Liver (tissue), 9 donors: ENCODE measurements around the gene RANBP1. TPM values are rescaled to one million over a fixed set of nuclear protein-coding genes. Genes with fewer than 3 reads are reported as not detected.

ENCODE experiments used
- DNase-seq: peaks from one replicate; pipeline ENCODE4 v3.0.0-alpha.2; 2017; ENCODE audit warnings: low spot score
- H3K27ac ChIP-seq, 2 donors: one replicate each; pipeline ENCODE4 v1.7.0; 2013; ENCODE audit warnings: inconsistent platforms in 2 of 2, low read length in 2 of 2, control low read depth in 1 of 2, low read depth in 1 of 2, mild to moderate bottlenecking in 1 of 2
- H3K27me3 ChIP-seq, 4 donors: one replicate each; pipeline versions ENCODE4 v1.6.1 to v1.7.0; 2013; ENCODE audit warnings: low read length in 3 of 4, inconsistent platforms in 1 of 4, mild to moderate bottlenecking in 1 of 4, moderate library complexity in 1 of 4; ENCODE audit not compliant: control insufficient read depth in 4 of 4, insufficient read depth in 4 of 4
- H3K36me3 ChIP-seq, 4 donors: one replicate each; pipeline versions ENCODE4 v1.6.1 to v1.7.0; 2013; ENCODE audit warnings: low read length in 3 of 4, mild to moderate bottlenecking in 3 of 4, low read depth in 1 of 4, moderate library complexity in 1 of 4; ENCODE audit not compliant: control insufficient read depth in 4 of 4, insufficient read depth in 3 of 4
- H3K4me1 ChIP-seq, 4 donors: one replicate each; pipeline versions ENCODE4 v1.6.1 to v1.7.0; 2013; ENCODE audit warnings: low read length in 3 of 4, mild to moderate bottlenecking in 3 of 4, moderate library complexity in 1 of 4; ENCODE audit not compliant: control insufficient read depth in 4 of 4, insufficient read depth in 4 of 4
- H3K4me3 ChIP-seq, 3 donors: one replicate each; pipeline versions ENCODE4 v1.6.1 to v1.7.0; 2013; ENCODE audit warnings: low read length in 3 of 3, control low read depth in 1 of 3, low read depth in 1 of 3, mild to moderate bottlenecking in 1 of 3
- H3K9ac ChIP-seq, 2 donors: one replicate each; pipeline ENCODE4 v1.7.0; 2013; ENCODE audit warnings: low read length in 2 of 2, mild to moderate bottlenecking in 2 of 2, moderate library complexity in 2 of 2, control low read depth in 1 of 2, low read depth in 1 of 2
- H3K9me3 ChIP-seq, 4 donors: one replicate each; pipeline versions ENCODE4 v1.6.1 to v1.7.0; 2013; ENCODE audit warnings: low read length in 3 of 4; ENCODE audit not compliant: control insufficient read depth in 4 of 4
- EGR1 ChIP-seq, 2 donors: IDR thresholded peaks; 2 replicates each; pipeline ENCODE4 v1.6.1; 2016 to 2018; ENCODE audit warnings: antibody characterized with exemption in 2 of 2, low read depth in 2 of 2
- GABPA ChIP-seq, 2 donors: IDR thresholded peaks in 1 of 2; conservative IDR thresholded peaks in 1 of 2; 2 replicates each; pipeline ENCODE4 v1.6.1; 2016; ENCODE audit warnings: antibody characterized with exemption in 2 of 2, mild to moderate bottlenecking in 1 of 2, moderate library complexity in 1 of 2
- HNF4A ChIP-seq, 2 donors: conservative IDR thresholded peaks; 2 replicates each; pipeline ENCODE4 v1.6.1; 2016; ENCODE audit warnings: antibody characterized with exemption in 2 of 2, mild to moderate bottlenecking in 2 of 2
- REST ChIP-seq: IDR thresholded peaks from 2 replicates; pipeline ENCODE4 v1.6.1; 2016; ENCODE audit warnings: antibody characterized with exemption, mild to moderate bottlenecking
- RXRA ChIP-seq, 2 donors: IDR thresholded peaks; 2 replicates each; pipeline ENCODE4 v1.6.1; 2017 to 2018; ENCODE audit warnings: antibody characterized with exemption in 2 of 2, mild to moderate bottlenecking in 1 of 2
- TAF1 ChIP-seq: conservative IDR thresholded peaks from 2 replicates; pipeline ENCODE4 v1.6.1; 2016; ENCODE audit warnings: antibody characterized with exemption, mild to moderate bottlenecking
- YY1 ChIP-seq: IDR thresholded peaks from 2 replicates; pipeline ENCODE4 v1.6.1; 2016; ENCODE audit warnings: antibody characterized with exemption, mild to moderate bottlenecking
- ZBTB33 ChIP-seq: IDR thresholded peaks from 2 replicates; pipeline ENCODE4 v1.6.1; 2016; ENCODE audit warnings: antibody characterized with exemption
- WGBS: extraction: QIAGEN DNeasy Blood & Tissue Kit; methylation state at CpG from one replicate; pipeline ENCODE4 v1.1.7; 2013; 5-methylcytosine and 5-hydroxymethylcytosine counted together
- polyA plus RNA-seq, 2 donors: library from polyadenylated mRNA; stranded (reverse) in 1 of 2; unstranded in 1 of 2; fragments of 200-250 nt in 1 of 2; fragments of >200 nt in 1 of 2; fragmentation: Nextera tagmentation in 1 of 2; extraction: Ambion mirVana in 1 of 2; gene quantifications; one replicate each; pipeline versions ENCODE4 v1.2.1 to v1.2.3, GENCODE V29; 2013 to 2015
- total RNA-seq, 2 donors: library from RNA; depleted of rRNA; stranded (reverse); fragments of >200 nt; gene quantifications; one replicate each; pipeline ENCODE4 v1.2.3, GENCODE V29; 2014
- donor health status: healthy.
- donor health status: healthy.
- donor health status: healthy.
- donor health status: healthy.
- donor health status: healthy.

RANBP1 gene
- total and polyA plus RNA-seq, 4 donors = 62.3 to 102 (median 87.8) TPM

GRCh38 chr22:20148414-20148813 lies 32.5 kb downstream of the RANBP1 start:
- Histone ChIP-seq H3K36me3 (peaks cover 0 to 5% (median 0%) of the 10 kb centered on the region in 4 donors), H3K9ac (no peak overlapping the region), H3K9me3 (no peaks in the 10 kb centered on the region), H3K27ac (no peak overlapping the region), H3K4me1 (no peaks in the 10 kb centered on the region), H3K4me3 (no peak overlapping the region), H3K27me3 (no peaks in the 10 kb centered on the region)
- WGBS = 88% methylated on average over 18 of the region's 18 CpGs
- TF ChIP-seq RXRA (IDR thresholded peaks at IDR 0.05) (no peak), EGR1 (IDR thresholded peaks at IDR 0.05; ENCODE audit: low read depth in 2 of 2) (no peak), HNF4A (conservative IDR thresholded peaks at IDR 0.05) (no peak)
- no peak for DNase-seq

DNA sequence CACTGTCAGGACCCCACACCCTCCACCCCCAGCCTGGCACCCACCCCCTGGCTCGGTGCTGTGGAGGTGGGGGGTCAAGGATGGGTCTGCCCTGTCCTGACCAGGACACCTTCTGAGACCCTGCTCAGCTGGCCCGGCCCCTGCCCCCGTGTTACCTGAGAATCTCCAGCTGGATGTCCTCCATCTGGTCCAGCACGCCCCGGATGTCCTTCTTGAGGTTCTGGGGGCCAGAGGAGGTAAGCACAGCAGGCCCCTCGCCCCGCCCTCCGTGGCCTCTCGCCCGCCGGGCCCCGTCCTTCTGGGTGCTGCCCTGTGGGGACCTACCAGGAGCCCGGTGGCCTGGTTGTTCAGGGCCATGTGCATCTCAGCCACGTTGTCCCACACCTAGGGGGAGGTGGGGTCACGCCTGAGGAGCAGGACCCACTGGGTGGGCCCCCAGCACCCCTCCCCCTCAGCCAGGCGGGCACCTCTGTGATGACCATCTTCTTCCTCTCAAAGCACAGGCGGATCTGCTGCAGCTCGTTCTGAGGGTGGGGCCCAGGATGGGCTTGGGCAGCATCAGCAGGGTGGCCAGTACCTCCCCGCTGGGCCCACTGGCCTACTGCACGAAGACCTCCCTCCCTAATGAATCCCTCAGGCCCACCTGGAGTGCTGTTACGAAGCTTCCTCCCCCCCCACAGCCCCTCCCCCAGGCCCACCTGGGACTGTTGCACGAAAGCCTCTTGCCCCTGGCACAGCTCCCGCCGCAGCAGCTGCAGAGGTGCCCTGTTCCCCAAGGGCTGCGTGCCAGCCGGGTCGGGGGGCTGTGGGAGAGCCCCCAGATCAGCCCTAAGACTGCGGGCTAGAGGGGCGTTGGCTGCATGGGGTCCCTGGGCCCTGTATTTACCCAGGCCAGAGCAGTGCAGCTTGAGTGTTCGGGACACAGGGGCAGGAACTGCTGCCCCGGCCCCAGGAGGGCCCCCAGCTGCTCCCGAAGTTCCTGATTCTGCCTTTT lies 33.6 kb downstream of the RANBP1 start:
- Histone ChIP-seq H3K9ac (no peak overlapping the region), H3K4me3 (no peak overlapping the region), H3K27ac (no peak overlapping the region), H3K9me3 (no peaks in the 10 kb centered on the region), H3K36me3 (peaks cover 0 to 5% (median 0%) of the 10 kb centered on the region in 4 donors), H3K27me3 (no peaks in the 10 kb centered on the region), H3K4me1 (no peaks in the 10 kb centered on the region)
- DNase-seq = no peak
- WGBS = 80% methylated on average over 32 of the region's 32 CpGs
- TF ChIP-seq TAF1 = no peak
- no peak for TF ChIP-seq YY1
- no peak for TF ChIP-seq RXRA (IDR thresholded peaks at IDR 0.05)
- no peak for TF ChIP-seq GABPA (IDR thresholded peaks at IDR 0.05 in 1 of 2, conservative IDR thresholded peaks at IDR 0.05 in 1 of 2)
- no peak for TF ChIP-seq REST
- TF ChIP-seq ZBTB33 = no peak
